Keratinocyte (primary cell): ENCODE data around the gene SLC19A3. TPM values are rescaled to one million over a fixed set of nuclear protein-coding genes. Genes with fewer than 3 reads are reported as not detected.

Experiments used
- DNase-seq: peaks from one replicate; pipeline ENCODE4 v3.0.0-alpha.2; 2011; ENCODE audit warnings: low read depth, missing footprints, low spot score
- FAIRE-seq: peaks from 2 replicates; lab custom pipeline; 2011; peaks lifted over from hg19 to GRCh38; lab: Jason Lieb, UNC
- H2AFZ ChIP-seq: 2 replicates; pipeline ENCODE4 v1.6.0; 2012; ENCODE audit warnings: low read length, control low read depth, inconsistent platforms; ENCODE audit not compliant: control insufficient read depth
- H3K27ac ChIP-seq: 2 replicates; pipeline ENCODE4 v1.5.1; 2011; ENCODE audit warnings: low read length; ENCODE audit not compliant: control insufficient read depth, insufficient read depth
- H3K27me3 ChIP-seq: 3 replicates; pipeline ENCODE4 v1.6.0; 2011; ENCODE audit warnings: low read length; ENCODE audit not compliant: control insufficient read depth, insufficient read depth; ENCODE audit errors: extremely low read depth
- H3K36me3 ChIP-seq, 2 experiments: 2 replicates in 1 of 2; 3 replicates in 1 of 2; pipeline ENCODE4 v1.5.1; 2011; ENCODE audit warnings: low read length in 2 of 2, mild to moderate bottlenecking in 1 of 2; ENCODE audit not compliant: control insufficient read depth in 2 of 2, insufficient read depth in 2 of 2; ENCODE audit errors: extremely low read depth in 1 of 2
- H3K4me1 ChIP-seq: 3 replicates; pipeline ENCODE4 v1.5.1; 2011; ENCODE audit warnings: low read length; ENCODE audit not compliant: control insufficient read depth, insufficient read depth; ENCODE audit errors: extremely low read depth
- H3K4me2 ChIP-seq: 3 replicates; pipeline ENCODE4 v1.6.0; 2011; ENCODE audit warnings: low read depth, low read length; ENCODE audit not compliant: control insufficient read depth, insufficient read depth; ENCODE audit errors: extremely low read depth
- H3K4me3 ChIP-seq, 3 experiments: fragments of 200-600 bp in 1 of 3; sonication (generic) in 1 of 3; 2 replicates in 2 of 3; 3 replicates in 1 of 3; pipeline ENCODE4 v1.5.1; 2011 to 2016; ENCODE audit warnings: low read length in 3 of 3, mild to moderate bottlenecking in 3 of 3, control low read depth in 2 of 3, inconsistent platforms in 1 of 3, low read depth in 1 of 3, mixed read lengths in 1 of 3, mixed run types in 1 of 3, moderate library complexity in 1 of 3; ENCODE audit not compliant: control insufficient read depth in 2 of 3, insufficient read depth in 2 of 3; ENCODE audit errors: extremely low read depth in 1 of 3
- H3K79me2 ChIP-seq: 2 replicates; pipeline ENCODE4 v1.6.0; 2012; ENCODE audit warnings: low read length; ENCODE audit not compliant: control insufficient read depth, insufficient read depth
- H3K9ac ChIP-seq: 3 replicates; pipeline ENCODE4 v1.6.0; 2011; ENCODE audit warnings: low read length; ENCODE audit not compliant: control insufficient read depth, insufficient read depth; ENCODE audit errors: extremely low read depth
- H3K9me1 ChIP-seq: 3 replicates; pipeline ENCODE4 v1.6.0; 2011; ENCODE audit warnings: low read length; ENCODE audit not compliant: control insufficient read depth, insufficient read depth; ENCODE audit errors: extremely low read depth
- H3K9me3 ChIP-seq: 2 replicates; pipeline ENCODE4 v1.5.1; 2012; ENCODE audit warnings: low read depth, low read length; ENCODE audit not compliant: control insufficient read depth
- H4K20me1 ChIP-seq: 3 replicates; pipeline ENCODE4 v1.6.0; 2011; ENCODE audit warnings: low read length; ENCODE audit not compliant: control insufficient read depth, insufficient read depth; ENCODE audit errors: extremely low read depth
- CTCF ChIP-seq, 3 experiments: IDR thresholded peaks in 1 of 3; conservative IDR thresholded peaks in 1 of 3; optimal IDR thresholded peaks in 1 of 3; 2 replicates in 2 of 3; 3 replicates in 1 of 3; pipeline versions ENCODE3 to v1.5.1; 2011; ENCODE audit warnings: low read length in 3 of 3, mild to moderate bottlenecking in 3 of 3, moderate library complexity in 2 of 3, control low read depth in 1 of 3, inconsistent platforms in 1 of 3; ENCODE audit not compliant: insufficient read depth in 2 of 3; ENCODE audit errors: extremely low read depth in 1 of 3
- EZH2 ChIP-seq: IDR thresholded peaks from one replicate; pipeline ENCODE4 v1.6.1; 2012; ENCODE audit warnings: inconsistent platforms, mild to moderate bottlenecking, low read length, moderate library complexity
- dilution Hi-C: fragments of 300-500 bp; cut with MboI; formaldehyde crosslinking; loops from one replicate; pipeline ENCODE4 v1.7.0; 2020; ENCODE audit warnings: low sequenced_read_pairs; ENCODE audit not compliant: extremely low pct_ligation_motif_present
- polyA plus RNA-seq, 5 experiments: library from polyadenylated mRNA; depleted of rRNA in 3 of 5; stranded (reverse) in 3 of 5; stranded (forward) in 1 of 5; unstranded in 1 of 5; fragments of >200 nt; gene quantifications; 1 replicate in 1 of 5; 2 replicates in 3 of 5; 3 replicates in 1 of 5; pipeline versions ENCODE4 v1.2.1 to v1.2.3, GENCODE V29; 2011 to 2012; ENCODE audit warnings: missing spikeins in 2 of 5, low read depth in 1 of 5, low replicate concordance in 1 of 5

SLC19A3 gene
- polyA plus RNA-seq, 1 donor (not counting 4 experiments of a cell fraction or from before 2014, with no cell fraction given) = 0.58 TPM

GRCh38 chr2:227707390-227707789 lies 10.4 kb downstream of the SLC19A3 start:
- FAIRE-seq (no peak), DNase-seq (no peak)
- H3K27me3 ChIP-seq = no peaks in the 10 kb centered on the region
- no peaks in the 10 kb centered on the region for H3K9me3 ChIP-seq
- H3K4me1 ChIP-seq = peaks cover 19% of the 10 kb centered on the region
- no peaks in the 10 kb centered on the region for H3K79me2 ChIP-seq
- H2AFZ ChIP-seq = no peak overlapping the region
- H3K9me1 ChIP-seq = no peaks in the 10 kb centered on the region
- H4K20me1 ChIP-seq = no peaks in the 10 kb centered on the region
- no peak overlapping the region for H3K4me3 ChIP-seq
- no peak overlapping the region for H3K9ac ChIP-seq
- no peak overlapping the region for H3K27ac ChIP-seq
- no peak for TF ChIP-seq EZH2
- no peak for TF ChIP-seq CTCF (optimal IDR thresholded peaks at IDR 0.05 in 1 of 3, IDR thresholded peaks at IDR 0.05 in 1 of 3, conservative IDR thresholded peaks at IDR 0.05 in 1 of 3; ENCODE audit: extremely low read depth in 1 of 3, insufficient read depth in 2 of 3, low read length in 3 of 3)
- dilution Hi-C loops = no loop called here
- H3K4me2 ChIP-seq = no peak overlapping the region
- H3K36me3 ChIP-seq = no peaks in the 10 kb centered on the region

GRCh38 chr2:227706859-227707258 lies 11.0 kb downstream of the SLC19A3 start:
- H3K9me1 ChIP-seq = no peaks in the 10 kb centered on the region
- dilution Hi-C loops = no loop called here

More at GRCh38 chr2:227706859-227707258, 11.0 kb downstream of the SLC19A3 start:
- H3K36me3 ChIP-seq = no peaks in the 10 kb centered on the region
- no peak overlapping the region for H2AFZ ChIP-seq
- no peaks in the 10 kb centered on the region for H4K20me1 ChIP-seq
- DNase-seq = no peak
- H3K9me3 ChIP-seq = no peaks in the 10 kb centered on the region
- no peak overlapping the region for H3K4me2 ChIP-seq
- no peak overlapping the region for H3K4me3 ChIP-seq
- H3K4me1 ChIP-seq = peaks cover 19% of the 10 kb centered on the region
- H3K79me2 ChIP-seq = no peaks in the 10 kb centered on the region
- H3K9ac ChIP-seq = no peak overlapping the region
- TF ChIP-seq CTCF (optimal IDR thresholded peaks at IDR 0.05 in 1 of 3, IDR thresholded peaks at IDR 0.05 in 1 of 3, conservative IDR thresholded peaks at IDR 0.05 in 1 of 3; ENCODE audit: extremely low read depth in 1 of 3, insufficient read depth in 2 of 3, low read length in 3 of 3) (no peak), EZH2 (no peak)
- FAIRE-seq = no peak
- H3K27ac ChIP-seq = no peak overlapping the region
- H3K27me3 ChIP-seq = no peaks in the 10 kb centered on the region
